ENCODE results near the gene TUSC2.
"Not testable (repeated sequence)": the region's sequence is repeated elsewhere in the genome, so short reads cannot be mapped to it uniquely, and the experiment has no call there.

The TUSC2 gene

GRCh38 chr3:50316657-50317242 is 11.3 kb downstream of the TUSC2 start:
- peak; percentile 65 for DNase-seq

DNA sequence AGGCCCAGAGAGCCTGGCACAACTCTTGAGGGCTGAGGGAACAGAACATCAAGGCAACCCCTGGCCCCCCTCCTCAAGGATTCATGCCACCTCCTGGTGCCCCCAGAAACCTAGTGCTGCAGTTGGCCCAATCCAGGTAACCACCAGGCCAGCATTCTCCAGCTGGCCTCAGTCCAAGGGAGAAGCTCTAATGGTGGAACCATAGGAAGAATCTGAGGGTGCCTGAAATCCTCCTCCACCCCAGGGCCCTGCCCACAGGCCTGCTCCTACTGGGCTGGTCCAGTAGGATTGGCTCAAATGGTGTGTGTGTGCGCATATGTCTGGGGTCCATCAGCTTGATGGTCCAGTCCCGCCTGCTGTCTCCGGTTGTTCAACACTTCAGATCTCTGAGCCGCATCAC is 13.2 kb downstream of the TUSC2 start:
- DNase-seq = no peak

DNA sequence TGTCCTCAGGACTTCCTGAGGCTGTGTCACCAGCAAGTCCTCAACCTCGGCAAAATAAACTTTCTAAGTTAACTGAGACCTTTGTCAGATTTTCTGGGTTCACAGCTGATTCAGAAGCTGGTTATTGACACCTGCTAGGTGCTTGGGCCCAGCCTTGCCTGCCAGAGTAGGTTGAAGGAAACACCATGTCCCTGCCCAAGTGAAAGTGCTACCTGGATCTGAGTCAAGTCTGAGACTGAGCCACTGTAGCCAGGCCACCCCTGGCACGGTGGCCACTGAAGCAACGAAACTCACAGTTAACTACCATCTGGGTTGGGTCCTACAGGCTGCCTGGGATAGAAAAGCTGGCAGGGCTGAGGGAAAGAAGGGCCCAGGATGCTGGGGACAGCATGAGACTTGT is 13.7 kb downstream of the TUSC2 start:
- no peak for DNase-seq

GRCh38 chr3:50312041-50312440 is 16.0 kb downstream of the TUSC2 start:
- DNase-seq = not testable (repeated sequence)

DNA sequence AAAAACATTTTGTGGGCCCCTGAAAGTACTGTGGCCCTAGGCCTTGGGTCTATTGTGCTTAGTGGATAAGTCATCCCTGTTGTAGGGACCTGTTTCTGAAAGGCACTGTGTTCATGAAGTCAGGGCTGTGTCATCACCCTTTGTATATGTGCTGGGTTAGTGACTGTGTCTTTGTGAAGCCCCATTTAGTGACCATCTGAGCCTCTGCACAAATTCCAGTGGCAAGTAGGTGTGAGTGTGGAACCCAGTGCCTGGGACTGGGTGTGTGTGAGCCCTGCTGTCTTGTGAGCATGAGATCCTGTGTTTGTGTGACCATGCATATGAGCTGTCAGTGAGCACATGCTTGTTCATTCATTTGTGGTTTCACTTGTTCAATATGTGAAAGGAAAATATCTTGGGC is 23.4 kb downstream of the TUSC2 start:
- DNase-seq = no peak

- DNase-seq = no peak
These were observed 24.8 kb downstream of the TUSC2 start, which contains the start of gene HYAL1 for GRCh38 chr3:50303013-50303815. Gene HYAL1 (minus strand): TSS chr3:50303574. CDS start chr3:50302956, 618 bp downstream.

- DNase-seq = no peak
These were observed 25.7 kb downstream of the TUSC2 start for GRCh38 chr3:50302095-50303012.

DNA sequence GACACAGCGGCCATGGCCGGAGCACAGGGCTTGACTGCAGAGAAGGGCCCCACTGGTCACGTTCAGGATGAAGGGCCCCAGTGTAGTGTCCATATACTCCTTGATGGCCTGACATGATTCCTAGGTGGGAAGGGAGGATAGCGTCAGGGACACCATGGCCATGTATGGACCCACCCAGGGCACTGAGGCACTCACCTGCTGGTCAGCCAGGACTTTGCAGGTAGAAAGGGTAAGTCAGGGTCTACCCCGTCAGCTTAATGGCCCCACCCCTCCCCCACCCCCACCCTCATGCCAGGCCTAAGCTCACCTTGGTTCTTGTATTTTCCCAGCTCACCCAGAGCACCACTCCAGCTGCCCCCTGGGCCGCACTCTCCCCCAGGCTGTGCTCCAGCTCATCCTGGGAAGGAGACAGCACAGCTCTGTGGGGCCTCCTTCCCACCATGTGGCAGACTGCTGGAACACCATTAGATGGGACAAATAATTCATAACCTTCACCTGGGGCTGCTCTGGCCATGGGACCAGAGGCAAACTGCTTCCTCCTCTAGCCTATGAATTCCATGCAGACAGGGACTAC is 27.3 kb downstream of the TUSC2 start:
- DNase-seq = no peak

- DNase-seq = peak; percentile 69
These were observed 27.9 kb downstream of the TUSC2 start for GRCh38 chr3:50299929-50300680.

- DNase-seq = no peak
These were observed 28.4 kb downstream of the TUSC2 start for GRCh38 chr3:50299638-50299928.

GRCh38 chr3:50298836-50299637 is 29.0 kb downstream of the TUSC2 start, which contains the start of the genes HYAL3 and NAA80:
Gene HYAL3 (minus strand): TSS chr3:50299405. CDS start chr3:50295602, 3,803 bp downstream.
Gene NAA80 (minus strand): TSS chr3:50299405. CDS start chr3:50297463, 1,942 bp downstream.
- DNase-seq = peak; percentile 99

- DNase-seq = no peak
These were observed 29.9 kb downstream of the TUSC2 start for GRCh38 chr3:50297896-50298725.

GRCh38 chr3:50297384-50297775 is 30.6 kb downstream of the TUSC2 start:
- no peak for DNase-seq

GRCh38 chr3:50296721-50297383 is 31.2 kb downstream of the TUSC2 start:
- no peak for DNase-seq

- no peak for DNase-seq
These were observed 32.2 kb downstream of the TUSC2 start for GRCh38 chr3:50295553-50296431.

- no peak for DNase-seq
These were observed 33.3 kb downstream of the TUSC2 start for GRCh38 chr3:50294492-50295403.

DNA sequence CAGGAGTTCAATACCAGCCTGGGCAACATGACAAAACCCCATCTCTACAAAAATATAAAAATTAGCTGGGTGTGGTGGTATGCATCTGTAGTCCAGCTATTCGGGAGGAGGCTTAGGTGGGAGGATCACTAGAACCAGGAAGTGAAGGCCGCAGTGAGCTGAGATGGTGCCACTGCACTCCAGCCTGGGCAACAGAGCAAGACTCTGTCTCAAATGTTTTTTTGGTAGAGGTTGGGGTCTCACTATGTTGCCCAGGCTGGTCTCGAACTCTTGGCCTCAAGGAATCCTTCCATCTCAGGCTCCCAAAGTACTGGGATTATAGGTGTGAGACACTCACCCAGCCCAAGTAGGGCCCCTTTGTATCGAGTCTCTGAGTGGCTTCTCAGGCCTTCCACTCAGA is 33.9 kb downstream of the TUSC2 start:
- no peak for DNase-seq

Measured in CD4-positive, alpha-beta T cell treated with Interleukin-15 for 1 hour (primary cell).